ENCODE data around the gene EFHC1.

DNA sequence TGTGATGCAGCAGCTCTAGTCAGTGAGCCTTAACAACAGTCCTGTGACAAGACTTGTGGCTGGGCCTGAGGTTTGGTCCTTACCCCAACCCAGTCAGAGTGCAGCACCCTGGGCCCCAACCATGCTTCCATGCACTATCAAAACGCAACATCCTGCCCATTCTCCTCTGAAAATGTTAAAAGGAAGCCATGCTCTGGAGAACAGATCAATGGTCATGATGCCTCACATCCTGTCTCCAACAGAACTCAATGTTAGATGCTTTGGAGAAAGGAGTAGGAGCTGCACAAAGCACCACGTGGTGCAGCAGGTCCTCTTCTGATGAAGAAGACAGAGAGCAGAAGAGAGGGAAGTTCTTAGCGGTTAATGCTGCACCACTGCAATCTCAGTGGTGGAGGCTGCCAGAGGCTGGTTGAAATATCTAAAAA, 114.8 kb downstream of the EFHC1 start:
- TF ChIP-seq, protein P1, sequence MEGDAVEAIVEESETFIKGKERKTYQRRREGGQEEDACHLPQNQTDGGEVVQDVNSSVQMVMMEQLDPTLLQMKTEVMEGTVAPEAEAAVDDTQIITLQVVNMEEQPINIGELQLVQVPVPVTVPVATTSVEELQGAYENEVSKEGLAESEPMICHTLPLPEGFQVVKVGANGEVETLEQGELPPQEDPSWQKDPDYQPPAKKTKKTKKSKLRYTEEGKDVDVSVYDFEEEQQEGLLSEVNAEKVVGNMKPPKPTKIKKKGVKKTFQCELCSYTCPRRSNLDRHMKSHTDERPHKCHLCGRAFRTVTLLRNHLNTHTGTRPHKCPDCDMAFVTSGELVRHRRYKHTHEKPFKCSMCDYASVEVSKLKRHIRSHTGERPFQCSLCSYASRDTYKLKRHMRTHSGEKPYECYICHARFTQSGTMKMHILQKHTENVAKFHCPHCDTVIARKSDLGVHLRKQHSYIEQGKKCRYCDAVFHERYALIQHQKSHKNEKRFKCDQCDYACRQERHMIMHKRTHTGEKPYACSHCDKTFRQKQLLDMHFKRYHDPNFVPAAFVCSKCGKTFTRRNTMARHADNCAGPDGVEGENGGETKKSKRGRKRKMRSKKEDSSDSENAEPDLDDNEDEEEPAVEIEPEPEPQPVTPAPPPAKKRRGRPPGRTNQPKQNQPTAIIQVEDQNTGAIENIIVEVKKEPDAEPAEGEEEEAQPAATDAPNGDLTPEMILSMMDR (IDR thresholded peaks at IDR 0.05 in 8 of 11, conservative IDR thresholded peaks at IDR 0.05 in 3 of 11): no peak
- no peak for TF ChIP-seq POLR2A (IDR thresholded peaks at IDR 0.05)
